Right atrium auricular region (tissue), 2 donors: ENCODE measurements around the gene PODXL2. TPM values are rescaled to one million over a fixed set of nuclear protein-coding genes. Genes with fewer than 3 reads are reported as not detected.

Source experiments
- DNase-seq: peaks from one replicate; pipeline ENCODE4 v3.0.0-alpha.2; 2019; ENCODE audit warnings: low spot score
- H3K27ac ChIP-seq, 2 donors: fragments of 200-600 bp; sonication (generic); 1 replicate in 1 of 2; 2 replicates in 1 of 2; pipeline ENCODE4 v1.5.1; 2016 to 2019
- H3K27me3 ChIP-seq, 2 donors: fragments of 200-600 bp; sonication (generic); one replicate each; pipeline versions ENCODE4 v1.5.1 to v1.6.0; 2017 to 2019
- H3K36me3 ChIP-seq: fragments of 200-600 bp; sonication (generic); one replicate; pipeline ENCODE4 v1.5.1; 2016
- H3K4me1 ChIP-seq, 2 donors: fragments of 200-600 bp; sonication (generic); one replicate each; pipeline versions ENCODE4 v1.5.1 to v1.6.0; 2017 to 2019
- H3K4me3 ChIP-seq, 2 donors: fragments of 200-600 bp; sonication (generic); 1 replicate in 1 of 2; 2 replicates in 1 of 2; pipeline ENCODE4 v1.5.1; 2017 to 2019; ENCODE audit warnings: mild to moderate bottlenecking in 1 of 2, moderate library complexity in 1 of 2
- H3K9me3 ChIP-seq, 2 donors: fragments of 200-600 bp; sonication (generic); one replicate each; pipeline ENCODE4 v1.5.1; 2019
- CTCF ChIP-seq, 2 donors: fragments of 200-600 bp; sonication (generic); IDR thresholded peaks; one replicate each; pipeline ENCODE4 v1.5.1; 2019; ENCODE audit warnings: antibody characterized with exemption in 2 of 2
- total RNA-seq, 2 donors: library from RNA; depleted of rRNA; stranded (reverse); fragments of >200 nt; gene quantifications; one replicate each; pipeline ENCODE4 v1.1.0, GENCODE V29; 2016

Gene PODXL2
- total RNA-seq, 2 donors from 2014 or later, result 1.9 to 2.9 TPM

GRCh38 chr3:127646501-127647046, 17.6 kb downstream of the PODXL2 start:
- TF ChIP-seq CTCF (IDR thresholded peaks at IDR 0.05), result no peak
- H3K4me1 ChIP-seq, result no peaks in the 10 kb centered on the region
- no peak overlapping the region for H3K27ac ChIP-seq
- H3K9me3 ChIP-seq, result no peaks in the 10 kb centered on the region
- no peak for DNase-seq
- H3K36me3 ChIP-seq, result no peaks in the 10 kb centered on the region
- no peak overlapping the region for H3K4me3 ChIP-seq
- no peaks in the 10 kb centered on the region for H3K27me3 ChIP-seq

- H3K27ac ChIP-seq, result no peak overlapping the region
- H3K36me3 ChIP-seq, result no peaks in the 10 kb centered on the region
- peaks cover 0 to 3% of the 10 kb centered on the region in 2 donors for H3K4me1 ChIP-seq
- no peak for TF ChIP-seq CTCF (IDR thresholded peaks at IDR 0.05)
- H3K9me3 ChIP-seq, result no peaks in the 10 kb centered on the region
- H3K4me3 ChIP-seq, result no peak overlapping the region
- H3K27me3 ChIP-seq, result no peaks in the 10 kb centered on the region
- no peak for DNase-seq
These were observed 18.3 kb downstream of the PODXL2 start for GRCh38 chr3:127647166-127647844.

- Histone ChIP-seq H3K4me1 (peaks cover 0 to 7% of the 10 kb centered on the region in 2 donors), H3K9me3 (no peaks in the 10 kb centered on the region), H3K36me3 (no peaks in the 10 kb centered on the region), H3K27me3 (no peaks in the 10 kb centered on the region), H3K4me3 (no peak overlapping the region), H3K27ac (no peak overlapping the region)
- no peak for TF ChIP-seq CTCF (IDR thresholded peaks at IDR 0.05)
- no peak for DNase-seq
These were observed 18.8 kb downstream of the PODXL2 start for GRCh38 chr3:127647845-127648204.

DNA sequence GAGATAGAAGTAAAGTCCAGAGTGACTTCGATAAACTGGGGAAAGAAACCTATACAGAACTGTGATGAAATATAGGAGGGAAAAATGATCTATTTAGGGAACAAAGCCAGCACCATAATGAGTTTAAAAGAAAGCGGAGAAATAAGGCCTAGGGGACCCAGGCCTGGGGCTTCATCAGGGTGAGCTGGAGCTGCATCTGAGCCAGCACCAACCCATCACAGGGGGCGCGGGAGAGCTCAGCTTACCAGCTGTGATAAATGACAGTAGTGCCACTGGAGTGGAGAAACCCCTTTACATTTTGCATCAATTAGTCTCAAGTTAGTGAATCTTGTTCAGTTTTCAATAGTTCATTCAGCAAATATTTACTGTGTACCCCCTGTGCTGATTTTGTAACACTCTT, 21.3 kb downstream of the PODXL2 start:
- Histone ChIP-seq H3K36me3 (no peaks in the 10 kb centered on the region), H3K9me3 (no peaks in the 10 kb centered on the region), H3K27me3 (no peaks in the 10 kb centered on the region), H3K4me1 (peaks cover 0 to 7% of the 10 kb centered on the region in 2 donors), H3K4me3 (no peak overlapping the region), H3K27ac (no peak overlapping the region)
- DNase-seq, result no peak
- TF ChIP-seq CTCF (IDR thresholded peaks at IDR 0.05), result no peak

- Histone ChIP-seq H3K4me3 (no peak overlapping the region), H3K27me3 (no peaks in the 10 kb centered on the region), H3K27ac (no peak overlapping the region), H3K4me1 (peaks cover 0 to 7% of the 10 kb centered on the region in 2 donors), H3K36me3 (no peaks in the 10 kb centered on the region), H3K9me3 (no peaks in the 10 kb centered on the region)
- DNase-seq, result no peak
- TF ChIP-seq CTCF (IDR thresholded peaks at IDR 0.05), result no peak
These were observed 22.7 kb downstream of the PODXL2 start for GRCh38 chr3:127651516-127652172.
